B cell (primary cell): Measurements from ENCODE around the gene YRDC. TPM values are rescaled to one million over a fixed set of nuclear protein-coding genes. Genes with fewer than 3 reads are reported as not detected.

Source experiments
- ATAC-seq: fragments of 200-7000 bp; cut with Tn5 transposase; one replicate; pipeline ENCODE4 v1.10.0; 2021; ENCODE audit warnings: low read depth, mild to moderate bottlenecking, moderate number of reproducible peaks, moderate library complexity
- CTCF ChIA-PET: fragments of 350-600 bp; sonication (Branson Sonifier 250); formaldehyde crosslinking; loops from one replicate; lab custom pipeline; 2021; ENCODE audit warnings: antibody characterized with exemption, inconsistent platforms; lab: Charles Lee
- POLR2A ChIA-PET: fragments of 350-600 bp; sonication (Branson Sonifier 250); formaldehyde crosslinking; loops from one replicate; lab custom pipeline; 2021; ENCODE audit warnings: antibody characterized with exemption; lab: Charles Lee
- DNase-seq: peaks from one replicate; pipeline ENCODE4 v3.0.0; 2013
- H2AFZ ChIP-seq: 2 replicates; pipeline ENCODE4 v1.6.1; 2012; ENCODE audit warnings: mild to moderate bottlenecking, low read depth, low read length; ENCODE audit not compliant: insufficient read depth, poor library complexity, severe bottlenecking
- H3K27ac ChIP-seq, 2 donors: 1 replicate in 1 of 2; 2 replicates in 1 of 2; pipeline ENCODE4 v1.5.1; 2012 to 2013; ENCODE audit warnings: low read length in 2 of 2, mild to moderate bottlenecking in 2 of 2, moderate library complexity in 1 of 2
- H3K27me3 ChIP-seq, 4 experiments: fragments of 200-600 bp in 1 of 4; sonication (generic) in 1 of 4; replicated peaks in 1 of 4; 1 replicate in 2 of 4; 2 replicates in 2 of 4; pipeline versions ENCODE4 v1.6.1 to v1.7.0; 2013 to 2016; ENCODE audit warnings: low read length in 3 of 4, mild to moderate bottlenecking in 2 of 4, mixed read lengths in 1 of 4, moderate library complexity in 1 of 4; ENCODE audit not compliant: insufficient read depth in 4 of 4, control insufficient read depth in 3 of 4; ENCODE audit errors: control extremely low read depth in 1 of 4
- H3K36me3 ChIP-seq, 2 experiments: replicated peaks in 1 of 2; 1 replicate in 1 of 2; 2 replicates in 1 of 2; pipeline versions ENCODE4 v1.6.1 to v1.7.1; 2013; ENCODE audit warnings: low read length in 1 of 2; ENCODE audit not compliant: insufficient read depth in 2 of 2, control insufficient read depth in 1 of 2; ENCODE audit errors: control extremely low read depth in 1 of 2, extremely low read depth in 1 of 2
- H3K4me1 ChIP-seq, 2 donors: fragments of 200-600 bp in 1 of 2; sonication (generic) in 1 of 2; 1 replicate in 1 of 2; 2 replicates in 1 of 2; pipeline versions ENCODE4 v1.5.1 to v1.6.1; 2013 to 2017; ENCODE audit warnings: low read length in 2 of 2; ENCODE audit not compliant: control insufficient read depth in 2 of 2, insufficient read depth in 2 of 2
- H3K4me2 ChIP-seq: replicated peaks from 2 replicates; pipeline ENCODE3; 2012; ENCODE audit warnings: mild to moderate bottlenecking, low read depth, low read length; ENCODE audit not compliant: poor library complexity, severe bottlenecking
- H3K4me3 ChIP-seq, 5 experiments: fragments of 200-600 bp in 1 of 5; sonication (generic) in 1 of 5; 1 replicate in 3 of 5; 2 replicates in 2 of 5; pipeline versions ENCODE4 v1.5.1 to v1.7.0; 2011 to 2016; ENCODE audit warnings: low read length in 4 of 5, mild to moderate bottlenecking in 4 of 5, low read depth in 2 of 5, control low read depth in 1 of 5, moderate library complexity in 1 of 5; ENCODE audit not compliant: insufficient read depth in 1 of 5; ENCODE audit errors: control extremely low read depth in 1 of 5, extremely low read depth in 1 of 5
- H3K79me2 ChIP-seq: fragments of 200-600 bp; sonication (generic); one replicate; pipeline ENCODE4 v1.6.0; 2016; ENCODE audit warnings: low read length; ENCODE audit not compliant: control insufficient read depth, insufficient read depth
- H3K9ac ChIP-seq: fragments of 200-600 bp; sonication (generic); 2 replicates; pipeline ENCODE4 v1.6.1; 2017; ENCODE audit warnings: mild to moderate bottlenecking, low read length, moderate library complexity
- H3K9me3 ChIP-seq, 3 donors: one replicate each; pipeline versions ENCODE4 v1.6.1 to v1.7.1; 2013; ENCODE audit warnings: low read length in 2 of 3; ENCODE audit not compliant: control insufficient read depth in 2 of 3, insufficient read depth in 1 of 3; ENCODE audit errors: control extremely low read depth in 1 of 3
- H4K20me1 ChIP-seq: 2 replicates; pipeline ENCODE4 v1.6.0; 2012; ENCODE audit warnings: mild to moderate bottlenecking, low read length; ENCODE audit not compliant: insufficient read depth, control insufficient read depth, poor library complexity, severe bottlenecking
- H3K27ac Mint-ChIP-seq: one replicate; pipeline ENCODE4 v1.8.0; 2021; ENCODE audit warnings: mixed read lengths
- H3K27me3 Mint-ChIP-seq: one replicate; pipeline ENCODE4 v1.8.0; 2021; ENCODE audit warnings: mixed read lengths
- H3K4me1 Mint-ChIP-seq: one replicate; pipeline ENCODE4 v1.8.0; 2021; ENCODE audit warnings: mixed read lengths
- H3K4me3 Mint-ChIP-seq: one replicate; pipeline ENCODE4 v1.8.0; 2021; ENCODE audit warnings: mixed read lengths
- H3K9me3 Mint-ChIP-seq: one replicate; pipeline ENCODE4 v1.8.0; 2022; ENCODE audit warnings: mixed read lengths; ENCODE audit not compliant: insufficient read depth
- CTCF ChIP-seq: fragments of 200-600 bp; IDR thresholded peaks from one replicate; pipeline ENCODE4 v1.8.0; 2022; ENCODE audit warnings: antibody characterized with exemption, mild to moderate bottlenecking
- EZH2 ChIP-seq: IDR thresholded peaks from 2 replicates; pipeline ENCODE4 v1.6.1; 2012; ENCODE audit warnings: borderline replicate concordance, low read depth, mild to moderate bottlenecking, moderate library complexity, low read length; ENCODE audit not compliant: insufficient read depth, poor library complexity, severe bottlenecking
- WGBS: methylation state at CpG from one replicate; pipeline ENCODE4 v1.1.5; 2013; ENCODE audit warnings: missing lambda C conversion rate; ENCODE audit not compliant: insufficient coverage; 5-methylcytosine and 5-hydroxymethylcytosine counted together
- intact Hi-C: fragments of 100-400 bp; cut with micrococcal nuclease; formaldehyde crosslinking; loops from one replicate; pipeline ENCODE4 v1.10.0; 2022
- polyA plus RNA-seq: library from polyadenylated mRNA; depleted of rRNA; stranded (reverse); fragments of >200 nt; gene quantifications from 2 replicates; pipeline ENCODE4 v1.2.3, GENCODE V29; 2012
- total RNA-seq, 2 donors: library from RNA; stranded (reverse); fragments of 120-200 nt in 1 of 2; gene quantifications; 1 replicate in 1 of 2; 2 replicates in 1 of 2; pipeline versions ENCODE4 v1.2.3 to v1.2.4, GENCODE V29; 2013 to 2022

YRDC gene
- total and polyA plus RNA-seq, 2 donors (not counting 1 experiment from before 2014, with no cell fraction given): 12.5 to 16.7 TPM

GRCh38 chr1:37824001-37824400 lies 16.0 kb upstream of the YRDC start:
- H3K27me3 ChIP-seq: no peaks in the 10 kb centered on the region
- H3K27ac ChIP-seq: no peak overlapping the region
- no peak overlapping the region for H3K4me3 ChIP-seq
- H3K27me3 Mint-ChIP-seq: no peaks in the 10 kb centered on the region
- no peaks in the 10 kb centered on the region for H3K9me3 Mint-ChIP-seq
- no peak overlapping the region for H3K4me2 ChIP-seq
- peaks cover 6 to 13% of the 10 kb centered on the region in 2 donors for H3K4me1 ChIP-seq
- no peak overlapping the region for H2AFZ ChIP-seq
- peaks cover 5 to 38% of the 10 kb centered on the region in 2 experiments for H3K36me3 ChIP-seq
- H3K79me2 ChIP-seq: peaks cover under 1% of the 10 kb centered on the region
- CTCF ChIA-PET: interaction anchor here (1.6 kb wide), 1 partner anchor 12 kb away, joined by 6 read pairs; no protein-coding TSS in a partner anchor
- no peak for TF ChIP-seq EZH2
- WGBS: no CpG with 5 or more reads among the region's 2 CpGs
- intact Hi-C loops: no loop called here
- POLR2A ChIA-PET: no interaction called here
- H3K27ac Mint-ChIP-seq: no peak overlapping the region
- peaks cover 18% of the 10 kb centered on the region for H3K4me1 Mint-ChIP-seq
- H3K4me3 Mint-ChIP-seq: no peak overlapping the region
- DNase-seq (no peak), ATAC-seq (no peak)
- H3K9ac ChIP-seq: no peak overlapping the region
- no peaks in the 10 kb centered on the region for H4K20me1 ChIP-seq
- no peaks in the 10 kb centered on the region for H3K9me3 ChIP-seq

- no peaks in the 10 kb centered on the region for H4K20me1 ChIP-seq
- H3K4me1 Mint-ChIP-seq: peaks cover 18% of the 10 kb centered on the region
- no peak overlapping the region for H3K4me3 Mint-ChIP-seq
- no peak for DNase-seq
- H3K79me2 ChIP-seq: peaks cover 4% of the 10 kb centered on the region
- no peak overlapping the region for H3K4me3 ChIP-seq
- no peaks in the 10 kb centered on the region for H3K27me3 Mint-ChIP-seq
- no peak overlapping the region for H2AFZ ChIP-seq
- 92% methylated on average over 3 of the region's 9 CpGs for WGBS
- no peak overlapping the region for H3K4me2 ChIP-seq
- intact Hi-C loops: no loop called here
- H3K9me3 ChIP-seq: no peaks in the 10 kb centered on the region
- CTCF ChIA-PET: interaction anchor here (1.0 to 1.6 kb wide), 3 partner anchors 11 to 71 kb away, joined by 3 to 6 read pairs (median 4); partner anchors contain the start of gene MTF1
- no peaks in the 10 kb centered on the region for H3K27me3 ChIP-seq
- peaks cover 6 to 13% of the 10 kb centered on the region in 2 donors for H3K4me1 ChIP-seq
- TF ChIP-seq CTCF (no peak), EZH2 (no peak)
- H3K9ac ChIP-seq: no peak overlapping the region
- ATAC-seq: no peak
- POLR2A ChIA-PET: no interaction called here
- H3K36me3 ChIP-seq: peaks cover 5 to 38% of the 10 kb centered on the region in 2 experiments
- no peaks in the 10 kb centered on the region for H3K9me3 Mint-ChIP-seq
- no peak overlapping the region for H3K27ac ChIP-seq
- H3K27ac Mint-ChIP-seq: no peak overlapping the region
Observed at GRCh38 chr1:37822906-37823815, 15.2 kb upstream of the YRDC start.
